Lower leg skin (tissue), 3 donors: Measurements from ENCODE around the gene ADCY6.

Experiments
- POLR2A ChIP-seq, 2 donors: fragments of 450-650 bp; IDR thresholded peaks; one replicate each; pipeline ENCODE4 v1.6.1; 2016 to 2017; ENCODE audit warnings: antibody characterized with exemption in 2 of 2, mild to moderate bottlenecking in 1 of 2, moderate library complexity in 1 of 2
- TF ChIP-seq, protein P1 (sequence below), 3 donors: fragments of 450-650 bp; IDR thresholded peaks; one replicate each; pipeline ENCODE4 v1.5.1; 2016; ENCODE audit warnings: antibody characterized with exemption in 3 of 3, mild to moderate bottlenecking in 3 of 3, moderate library complexity in 2 of 3

- TF ChIP-seq, protein P1, sequence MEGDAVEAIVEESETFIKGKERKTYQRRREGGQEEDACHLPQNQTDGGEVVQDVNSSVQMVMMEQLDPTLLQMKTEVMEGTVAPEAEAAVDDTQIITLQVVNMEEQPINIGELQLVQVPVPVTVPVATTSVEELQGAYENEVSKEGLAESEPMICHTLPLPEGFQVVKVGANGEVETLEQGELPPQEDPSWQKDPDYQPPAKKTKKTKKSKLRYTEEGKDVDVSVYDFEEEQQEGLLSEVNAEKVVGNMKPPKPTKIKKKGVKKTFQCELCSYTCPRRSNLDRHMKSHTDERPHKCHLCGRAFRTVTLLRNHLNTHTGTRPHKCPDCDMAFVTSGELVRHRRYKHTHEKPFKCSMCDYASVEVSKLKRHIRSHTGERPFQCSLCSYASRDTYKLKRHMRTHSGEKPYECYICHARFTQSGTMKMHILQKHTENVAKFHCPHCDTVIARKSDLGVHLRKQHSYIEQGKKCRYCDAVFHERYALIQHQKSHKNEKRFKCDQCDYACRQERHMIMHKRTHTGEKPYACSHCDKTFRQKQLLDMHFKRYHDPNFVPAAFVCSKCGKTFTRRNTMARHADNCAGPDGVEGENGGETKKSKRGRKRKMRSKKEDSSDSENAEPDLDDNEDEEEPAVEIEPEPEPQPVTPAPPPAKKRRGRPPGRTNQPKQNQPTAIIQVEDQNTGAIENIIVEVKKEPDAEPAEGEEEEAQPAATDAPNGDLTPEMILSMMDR (IDR thresholded peaks at IDR 0.05), result no peak
- no peak for TF ChIP-seq POLR2A (IDR thresholded peaks at IDR 0.05)
These were observed 42.4 kb upstream of the ADCY6 start for GRCh38 chr12:48831257-48831656.
